Fibroblast of lung (primary cell): ENCODE measurements around the gene CEP43. TPM values are rescaled to one million over a fixed set of nuclear protein-coding genes. Genes with fewer than 3 reads are reported as not detected.
A peak's percentile ranks its signal among the peaks of the same experiment; 100 is the strongest.

ENCODE experiments used
- DNase-seq, 2 donors: peaks; one replicate each; pipeline versions ENCODE4 v3.0.0 to v3.0.0-alpha.2; 2010; ENCODE audit warnings: low read depth in 2 of 2
- H2AFZ ChIP-seq: 2 replicates; pipeline ENCODE4 v1.5.1; 2012; ENCODE audit warnings: low read length, control low read depth, inconsistent platforms
- H3K27ac ChIP-seq: 2 replicates; pipeline ENCODE4 v1.5.1; 2011; ENCODE audit warnings: low read length, control low read depth; ENCODE audit not compliant: insufficient read depth
- H3K27me3 ChIP-seq: 2 replicates; pipeline ENCODE4 v1.5.1; 2011; ENCODE audit warnings: mild to moderate bottlenecking, low read length; ENCODE audit not compliant: control insufficient read depth, insufficient read depth
- H3K36me3 ChIP-seq: 2 replicates; pipeline ENCODE4 v1.5.1; 2011; ENCODE audit warnings: low read length; ENCODE audit not compliant: control insufficient read depth, insufficient read depth
- H3K4me1 ChIP-seq: 2 replicates; pipeline ENCODE4 v1.5.1; 2011; ENCODE audit warnings: low read length; ENCODE audit not compliant: control insufficient read depth, insufficient read depth; ENCODE audit errors: extremely low read depth
- H3K4me2 ChIP-seq: 2 replicates; pipeline ENCODE4 v1.5.1; 2011; ENCODE audit warnings: low read length, control low read depth; ENCODE audit not compliant: insufficient read depth; ENCODE audit errors: extremely low read depth
- H3K4me3 ChIP-seq, 4 experiments: fragments of 200-600 bp in 1 of 4; sonication (generic) in 1 of 4; replicated peaks in 1 of 4; 2 replicates each; pipeline ENCODE4 v1.5.1; 2011 to 2016; ENCODE audit warnings: low read length in 4 of 4, low read depth in 3 of 4, mild to moderate bottlenecking in 3 of 4, control low read depth in 2 of 4, inconsistent platforms in 1 of 4, mixed read lengths in 1 of 4; ENCODE audit not compliant: insufficient read depth in 1 of 4; ENCODE audit errors: control extremely low read depth in 1 of 4
- H3K79me2 ChIP-seq: 2 replicates; pipeline ENCODE4 v1.5.1; 2012; ENCODE audit warnings: mild to moderate bottlenecking, low read length, inconsistent platforms; ENCODE audit not compliant: control insufficient read depth, insufficient read depth
- H3K9ac ChIP-seq: 2 replicates; pipeline ENCODE4 v1.5.1; 2011; ENCODE audit warnings: mild to moderate bottlenecking, low read length, control low read depth; ENCODE audit not compliant: insufficient read depth
- H3K9me3 ChIP-seq: 2 replicates; pipeline ENCODE4 v1.5.1; 2012; ENCODE audit warnings: low read depth, low read length; ENCODE audit not compliant: control insufficient read depth, insufficient read depth
- H4K20me1 ChIP-seq: 2 replicates; pipeline ENCODE4 v1.5.1; 2011; ENCODE audit warnings: low read length; ENCODE audit not compliant: control insufficient read depth, insufficient read depth; ENCODE audit errors: extremely low read depth
- EZH2 ChIP-seq: IDR thresholded peaks from 2 replicates; pipeline ENCODE4 v1.5.1; 2012; ENCODE audit warnings: low read length, control low read depth, mild to moderate bottlenecking; ENCODE audit errors: missing control alignments
- polyA plus RNA-seq, 2 donors: library from polyadenylated mRNA; depleted of rRNA in 1 of 2; stranded (reverse) in 1 of 2; unstranded in 1 of 2; fragments of >200 nt; gene quantifications; 2 replicates each; pipeline ENCODE4 v1.2.1, GENCODE V29; 2011 to 2012; ENCODE audit warnings: missing spikeins in 1 of 2
- total RNA-seq: library from RNA; depleted of rRNA; stranded (reverse); fragments of >200 nt; gene quantifications from 2 replicates; pipeline ENCODE4 v1.2.1, GENCODE V29; 2014
- TF ChIP-seq, protein P1 (sequence below), 2 donors: IDR thresholded peaks in 1 of 2; conservative IDR thresholded peaks in 1 of 2; 1 replicate in 1 of 2; 2 replicates in 1 of 2; pipeline ENCODE4 v1.5.1; 2011 to 2012; ENCODE audit warnings: low read length in 2 of 2, control low read depth in 1 of 2, inconsistent platforms in 1 of 2, low read depth in 1 of 2, mild to moderate bottlenecking in 1 of 2

The CEP43 gene
- total and polyA plus RNA-seq, 2 donors (not counting 1 experiment from before 2014, with no cell fraction given): 11.2 to 18.0 TPM

DNA sequence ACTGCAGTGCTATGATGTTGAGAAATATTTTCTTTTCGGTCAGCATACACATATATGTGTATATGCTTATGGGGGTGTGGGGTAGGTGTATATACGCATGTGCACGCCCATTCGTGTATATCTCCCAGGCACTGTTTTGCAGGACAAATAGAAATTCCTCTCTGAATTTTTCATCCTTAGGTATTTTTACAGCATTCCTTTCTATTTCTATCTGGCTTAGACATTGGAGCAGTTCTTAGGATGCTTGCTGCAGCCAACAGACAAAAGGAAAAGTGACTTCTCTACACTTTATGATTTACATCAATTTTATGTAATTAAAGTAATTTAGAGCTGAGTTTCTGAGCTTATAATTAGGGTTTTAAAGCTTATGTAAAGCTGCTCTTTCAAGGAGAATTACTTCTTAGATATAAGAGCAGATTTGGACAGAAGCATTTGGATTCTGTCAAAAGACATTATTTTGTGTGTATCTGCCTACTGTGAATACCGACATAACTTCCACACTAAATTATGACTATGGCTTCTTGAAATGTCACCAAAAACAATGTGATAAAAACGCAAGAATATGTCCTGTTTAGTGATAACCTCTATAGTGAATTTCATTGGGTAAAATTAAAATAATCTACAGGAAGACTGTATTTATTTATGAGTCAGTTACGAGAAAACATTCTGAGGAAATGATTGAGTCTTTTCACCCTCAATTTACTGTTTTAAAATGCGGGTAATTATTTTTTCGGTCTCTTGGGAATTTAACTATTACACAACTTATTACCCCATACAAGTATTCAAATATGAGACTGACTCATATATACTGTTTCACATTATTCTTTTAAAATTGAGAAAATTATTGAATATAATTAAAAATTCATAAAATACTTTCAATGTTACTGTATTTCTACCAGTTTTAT, 21.3 kb upstream of the CEP43 start:
- H3K4me2 ChIP-seq: no peak overlapping the region
- H3K9me3 ChIP-seq: no peaks in the 10 kb centered on the region
- H3K4me3 ChIP-seq: no peak overlapping the region
- no peaks in the 10 kb centered on the region for H3K4me1 ChIP-seq
- H3K9ac ChIP-seq: no peak overlapping the region
- no peak overlapping the region for H3K27ac ChIP-seq
- H3K27me3 ChIP-seq: no peaks in the 10 kb centered on the region
- DNase-seq: no peak
- TF ChIP-seq, protein P1, sequence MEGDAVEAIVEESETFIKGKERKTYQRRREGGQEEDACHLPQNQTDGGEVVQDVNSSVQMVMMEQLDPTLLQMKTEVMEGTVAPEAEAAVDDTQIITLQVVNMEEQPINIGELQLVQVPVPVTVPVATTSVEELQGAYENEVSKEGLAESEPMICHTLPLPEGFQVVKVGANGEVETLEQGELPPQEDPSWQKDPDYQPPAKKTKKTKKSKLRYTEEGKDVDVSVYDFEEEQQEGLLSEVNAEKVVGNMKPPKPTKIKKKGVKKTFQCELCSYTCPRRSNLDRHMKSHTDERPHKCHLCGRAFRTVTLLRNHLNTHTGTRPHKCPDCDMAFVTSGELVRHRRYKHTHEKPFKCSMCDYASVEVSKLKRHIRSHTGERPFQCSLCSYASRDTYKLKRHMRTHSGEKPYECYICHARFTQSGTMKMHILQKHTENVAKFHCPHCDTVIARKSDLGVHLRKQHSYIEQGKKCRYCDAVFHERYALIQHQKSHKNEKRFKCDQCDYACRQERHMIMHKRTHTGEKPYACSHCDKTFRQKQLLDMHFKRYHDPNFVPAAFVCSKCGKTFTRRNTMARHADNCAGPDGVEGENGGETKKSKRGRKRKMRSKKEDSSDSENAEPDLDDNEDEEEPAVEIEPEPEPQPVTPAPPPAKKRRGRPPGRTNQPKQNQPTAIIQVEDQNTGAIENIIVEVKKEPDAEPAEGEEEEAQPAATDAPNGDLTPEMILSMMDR (conservative IDR thresholded peaks at IDR 0.05 in 1 of 2, IDR thresholded peaks at IDR 0.05 in 1 of 2; ENCODE audit: low read depth in 1 of 2, low read length in 2 of 2): no peak
- no peak for TF ChIP-seq EZH2
- no peak overlapping the region for H2AFZ ChIP-seq
- H4K20me1 ChIP-seq: no peaks in the 10 kb centered on the region
- H3K79me2 ChIP-seq: no peaks in the 10 kb centered on the region
- no peaks in the 10 kb centered on the region for H3K36me3 ChIP-seq

DNA sequence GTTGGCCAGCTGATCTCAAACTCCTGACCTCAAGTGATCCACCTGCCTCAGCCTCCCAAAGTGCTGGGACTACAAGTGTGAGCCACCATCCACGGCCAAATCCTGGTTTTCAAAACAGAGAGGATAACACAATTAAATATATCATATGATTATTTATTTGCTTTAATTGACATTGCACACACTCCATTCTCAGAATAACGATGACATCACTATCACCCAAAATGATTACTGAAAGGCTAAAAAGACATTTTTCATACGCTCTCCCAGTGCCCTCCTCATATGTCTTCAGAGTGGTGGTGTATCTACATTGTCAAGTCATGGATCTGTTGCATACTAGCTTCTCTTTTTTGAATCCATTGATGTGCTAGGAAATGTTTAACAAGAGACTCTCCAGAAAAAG, 18.5 kb upstream of the CEP43 start:
- H3K27me3 ChIP-seq: no peaks in the 10 kb centered on the region
- DNase-seq: no peak
- H3K9me3 ChIP-seq: no peaks in the 10 kb centered on the region
- TF ChIP-seq, protein P1 (conservative IDR thresholded peaks at IDR 0.05 in 1 of 2, IDR thresholded peaks at IDR 0.05 in 1 of 2; ENCODE audit: low read depth in 1 of 2, low read length in 2 of 2): no peak
- no peak for TF ChIP-seq EZH2
- H3K36me3 ChIP-seq: no peaks in the 10 kb centered on the region
- H3K4me2 ChIP-seq: no peak overlapping the region
- H2AFZ ChIP-seq: no peak overlapping the region
- H4K20me1 ChIP-seq: no peaks in the 10 kb centered on the region
- no peak overlapping the region for H3K4me3 ChIP-seq
- H3K4me1 ChIP-seq: no peaks in the 10 kb centered on the region
- H3K9ac ChIP-seq: no peak overlapping the region
- H3K27ac ChIP-seq: no peak overlapping the region
- H3K79me2 ChIP-seq: peaks cover 5% of the 10 kb centered on the region

DNA sequence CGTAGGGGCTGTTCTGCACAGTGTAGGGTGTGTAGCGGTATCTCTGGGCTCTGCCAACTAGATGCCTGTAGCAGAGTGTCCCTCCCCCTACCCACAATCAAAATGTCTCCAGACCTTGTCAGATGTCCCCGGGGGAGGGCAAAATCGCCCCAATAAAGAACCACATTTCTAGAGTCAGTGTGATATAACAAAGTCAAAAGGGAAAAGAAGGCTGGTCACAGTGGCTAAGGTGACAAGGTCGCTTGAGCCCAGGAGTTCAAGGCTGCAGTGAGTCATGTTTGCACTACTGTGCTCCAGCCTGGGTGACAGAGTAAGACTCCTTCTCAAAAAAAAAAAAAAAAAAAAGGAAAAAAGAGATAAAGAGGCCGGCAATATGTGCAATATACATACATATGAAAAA, 11.7 kb upstream of the CEP43 start:
- Histone ChIP-seq H3K9ac (peak overlapping the region; percentile 1), H3K27ac (no peak overlapping the region), H4K20me1 (no peaks in the 10 kb centered on the region), H3K36me3 (no peaks in the 10 kb centered on the region), H3K9me3 (no peaks in the 10 kb centered on the region), H2AFZ (no peak overlapping the region), H3K4me3 (no peak overlapping the region), H3K4me1 (no peaks in the 10 kb centered on the region), H3K4me2 (no peak overlapping the region), H3K27me3 (no peaks in the 10 kb centered on the region), H3K79me2 (peaks cover 6% of the 10 kb centered on the region)
- no peak for DNase-seq
- TF ChIP-seq EZH2: no peak
- TF ChIP-seq, protein P1 (conservative IDR thresholded peaks at IDR 0.05 in 1 of 2, IDR thresholded peaks at IDR 0.05 in 1 of 2; ENCODE audit: low read depth in 1 of 2, low read length in 2 of 2): no peak
